GM19438 (cell line): ENCODE data around the gene MAPK10.
A peak's percentile ranks its signal among the peaks of the same experiment; 100 is the strongest.
"Not testable (repeated sequence)": the region's sequence is repeated elsewhere in the genome, so short reads cannot be mapped to it uniquely, and the experiment has no call there.

Experiments
- ATAC-seq: cut with Tn5 transposase; IDR thresholded peaks from one replicate; pipeline ENCODE4 v1.9.1; 2021; ENCODE audit warnings: low read depth; ENCODE audit not compliant: unreplicated experiment

The MAPK10 gene

GRCh38 chr4:86050496-86050895 lies 309.4 kb downstream of the MAPK10 start:
- no peak for ATAC-seq

DNA sequence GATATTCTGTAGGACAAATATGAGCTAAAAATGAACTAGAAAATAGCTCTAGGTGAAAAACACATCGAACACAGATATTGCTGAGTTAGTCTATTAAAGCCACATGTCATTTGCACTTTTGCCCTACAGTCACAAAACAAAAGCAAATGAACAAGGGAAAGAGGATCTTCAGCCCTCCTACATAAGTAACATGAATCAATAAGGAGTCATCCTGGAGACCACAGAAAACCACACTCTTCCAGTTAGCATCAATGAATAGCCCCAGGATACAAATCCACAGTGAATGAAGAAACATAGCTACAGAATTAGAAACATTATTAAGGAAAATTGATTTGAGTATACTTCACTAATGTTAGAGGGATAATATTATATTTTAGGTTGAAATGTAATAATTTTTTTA lies 311.4 kb downstream of the MAPK10 start:
- no peak for ATAC-seq

GRCh38 chr4:86044593-86044985 lies 315.3 kb downstream of the MAPK10 start:
- ATAC-seq: no peak

GRCh38 chr4:86043755-86044592 lies 315.9 kb downstream of the MAPK10 start:
- peak; percentile 68 for ATAC-seq

- no peak for ATAC-seq
Measured at GRCh38 chr4:86038037-86038436, 321.8 kb downstream of the MAPK10 start.

DNA sequence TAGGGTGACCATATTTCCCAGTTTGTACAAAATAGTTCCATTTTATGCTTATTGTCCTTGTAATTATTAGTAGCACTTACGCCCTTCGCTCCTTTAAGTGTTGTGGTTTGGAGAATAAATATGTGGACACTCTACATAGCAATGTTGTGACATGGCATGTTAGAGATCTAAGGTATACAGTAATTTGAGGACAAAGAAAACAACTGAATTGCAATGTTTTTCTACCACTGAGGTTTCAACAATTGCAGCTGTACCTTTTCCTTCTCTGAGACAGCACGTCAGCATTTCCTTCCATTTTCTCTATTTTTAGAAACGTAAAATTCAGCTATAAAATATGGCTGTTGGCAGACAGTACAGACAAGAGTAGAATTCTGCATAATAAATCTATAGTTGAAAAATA lies 323.1 kb downstream of the MAPK10 start:
- ATAC-seq: no peak

DNA sequence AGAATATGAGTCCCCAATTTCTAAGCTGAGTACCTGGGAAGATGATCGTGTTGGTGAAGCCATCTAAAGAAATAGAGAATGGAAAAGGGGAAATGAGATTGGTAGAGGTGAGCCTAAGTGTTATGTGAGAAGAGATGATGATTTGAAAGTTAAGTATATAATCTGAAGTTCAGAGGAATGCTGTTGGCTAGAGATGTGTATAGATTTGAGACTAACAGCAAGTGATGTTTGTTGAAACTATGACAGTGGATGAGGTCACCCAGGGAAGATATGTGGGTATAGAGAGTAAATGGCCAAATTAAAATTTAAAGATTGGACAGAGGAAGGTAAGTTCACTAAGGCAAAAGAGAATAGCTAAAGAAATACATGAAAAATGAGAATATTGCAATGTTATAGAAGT lies 324.2 kb downstream of the MAPK10 start:
- no peak for ATAC-seq

DNA sequence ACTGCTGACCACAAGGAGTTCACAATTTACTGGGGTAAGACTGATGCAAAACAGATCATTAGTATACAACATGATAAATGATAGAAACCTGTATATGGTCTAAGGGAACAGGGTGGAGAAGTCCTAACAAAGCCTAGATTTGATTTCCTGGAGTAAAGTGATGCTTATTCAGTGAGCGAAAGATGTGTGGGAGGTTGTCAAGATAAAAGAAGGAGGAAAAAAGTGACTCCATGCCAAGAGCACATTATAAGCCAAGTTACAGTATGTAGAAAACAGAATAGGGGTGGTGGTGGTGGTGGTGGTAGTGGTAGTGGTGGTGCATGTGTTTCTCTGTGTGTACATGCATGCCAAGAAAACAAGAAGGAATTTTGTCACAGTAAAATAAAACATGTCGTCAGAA lies 325.2 kb downstream of the MAPK10 start:
- ATAC-seq: no peak

- no peak for ATAC-seq
Measured at GRCh38 chr4:86033171-86033570, 326.7 kb downstream of the MAPK10 start.

DNA sequence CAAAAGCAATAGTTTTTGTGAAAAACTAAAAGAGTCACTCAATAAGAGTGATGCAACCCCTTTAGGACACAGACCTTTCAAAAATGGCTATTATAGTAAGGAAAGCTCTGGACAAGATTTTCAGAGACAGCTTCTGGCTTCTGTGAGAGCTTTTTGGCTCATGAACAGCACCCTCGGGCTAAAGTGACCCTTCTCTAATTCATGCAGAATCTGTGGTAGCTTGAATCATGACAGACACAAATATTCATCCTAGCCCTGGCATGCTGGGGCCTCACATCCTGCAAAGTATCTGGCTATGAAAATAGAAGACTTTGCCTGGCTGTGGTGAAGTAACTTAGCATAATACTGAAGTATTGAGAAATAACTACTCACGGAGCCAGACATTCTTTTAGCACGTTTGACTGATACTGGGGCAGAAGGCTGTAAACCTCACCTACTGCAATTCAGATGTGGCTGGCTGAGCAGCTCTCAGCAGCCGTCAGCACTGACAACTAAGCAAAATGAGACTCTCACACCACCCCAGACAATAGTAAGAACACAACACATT lies 327.3 kb downstream of the MAPK10 start:
- no peak for ATAC-seq

GRCh38 chr4:86031927-86032326 lies 327.9 kb downstream of the MAPK10 start:
- ATAC-seq: no peak

- ATAC-seq: no peak
Measured at GRCh38 chr4:86026720-86027119, 333.1 kb downstream of the MAPK10 start.

DNA sequence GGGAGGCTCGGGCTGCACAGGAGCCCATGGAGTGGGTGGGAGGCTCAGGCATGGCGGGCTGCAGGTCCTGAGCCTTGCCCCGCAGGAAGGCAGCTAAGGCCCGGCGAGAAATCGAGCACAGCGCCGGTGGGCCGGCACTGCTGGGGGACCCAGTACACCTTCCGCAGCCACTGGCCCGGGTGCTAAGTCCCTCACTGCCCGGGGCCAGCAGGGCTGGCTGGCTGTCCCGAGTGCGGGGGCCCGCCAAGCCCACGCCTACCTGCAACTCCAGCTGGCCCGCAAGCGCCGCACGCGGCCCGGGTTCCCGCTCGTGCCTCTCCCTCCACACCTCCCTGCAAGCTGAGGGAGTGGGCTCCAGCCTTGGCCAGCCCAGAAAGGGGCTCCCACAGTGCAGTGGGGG lies 338.2 kb downstream of the MAPK10 start:
- ATAC-seq: not testable (repeated sequence)

DNA sequence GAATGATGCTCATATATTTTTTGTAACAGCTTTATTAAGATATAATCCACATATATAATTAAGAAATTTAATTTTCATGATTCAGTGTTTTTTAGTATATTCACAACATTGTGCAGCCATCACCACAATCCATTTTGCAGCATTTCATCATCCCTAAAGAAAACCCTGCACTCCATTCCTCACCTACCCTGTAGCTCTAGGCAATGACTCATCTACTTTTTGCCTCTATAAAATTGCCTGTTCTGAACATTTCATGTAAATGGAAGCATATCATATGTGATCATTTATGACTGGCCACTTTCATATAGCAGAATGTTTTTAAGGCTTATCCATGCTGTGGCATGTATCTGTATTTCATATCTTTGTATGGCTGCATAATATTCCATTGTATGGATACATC lies 339.9 kb downstream of the MAPK10 start:
- no peak for ATAC-seq

- no peak for ATAC-seq
Measured at GRCh38 chr4:86019362-86019761, 340.5 kb downstream of the MAPK10 start.

DNA sequence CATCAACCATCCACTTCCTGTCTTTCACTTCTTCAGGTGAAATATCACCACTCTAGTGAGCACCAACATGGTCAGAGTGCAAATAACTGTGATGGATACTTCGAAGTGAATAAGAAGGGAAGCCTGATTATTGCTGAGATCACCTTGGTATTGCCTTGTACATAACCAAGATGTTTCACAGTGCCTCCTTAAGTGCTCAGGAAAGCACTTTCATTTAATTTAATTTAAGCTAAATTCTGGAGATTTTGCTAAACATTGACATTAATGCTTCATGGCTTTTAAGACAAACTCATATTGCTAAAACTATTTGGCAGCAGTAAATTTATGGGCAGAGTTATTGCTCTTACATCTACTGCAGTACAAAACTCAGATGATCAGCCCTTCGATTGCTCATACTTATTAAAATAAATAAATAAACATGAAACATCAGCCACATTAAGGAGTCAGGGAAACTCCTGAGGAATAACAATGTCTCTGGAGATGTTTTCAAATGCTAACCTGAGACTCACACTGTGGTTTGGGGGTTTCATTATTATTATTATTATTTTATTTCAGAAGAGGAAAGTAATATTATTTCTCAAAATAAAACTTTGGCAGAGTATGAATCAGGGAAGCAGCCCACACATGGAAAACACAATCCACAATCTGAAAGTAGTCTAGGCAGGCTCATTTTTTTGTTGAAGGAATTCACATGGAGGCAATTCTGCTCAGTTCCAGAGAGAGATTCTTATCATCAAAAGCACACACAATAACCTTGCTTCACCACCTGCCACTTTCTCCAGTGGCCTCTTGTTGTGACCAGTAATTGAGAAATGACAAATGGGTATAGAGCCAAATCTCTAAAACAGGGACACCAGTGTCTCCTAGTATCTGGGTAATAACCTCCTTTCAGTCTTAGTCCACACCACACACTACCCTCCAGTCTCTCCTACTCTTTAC lies 344.2 kb downstream of the MAPK10 start:
- ATAC-seq: no peak

GRCh38 chr4:86014599-86014998 lies 345.3 kb downstream of the MAPK10 start:
- peak; percentile 88 for ATAC-seq

DNA sequence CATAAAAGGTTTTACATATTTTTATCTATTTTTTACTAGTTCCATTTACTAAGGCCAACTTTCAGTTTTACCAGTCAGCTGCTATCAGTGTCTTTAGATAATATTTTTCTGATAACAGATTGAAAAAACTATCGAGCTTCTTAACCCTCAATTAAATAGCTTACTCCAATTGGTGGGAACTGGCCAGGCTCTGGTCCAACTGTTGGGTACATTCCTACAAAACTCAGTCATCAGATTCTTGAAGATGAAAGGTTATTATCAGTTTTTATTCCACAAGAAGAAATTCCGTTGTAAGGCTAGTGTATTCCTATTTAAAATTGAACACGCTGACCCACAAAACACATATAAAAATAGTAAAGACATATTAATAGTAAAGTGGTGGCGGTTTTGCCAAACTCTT lies 346.2 kb downstream of the MAPK10 start:
- no peak for ATAC-seq

- no peak for ATAC-seq
Measured at GRCh38 chr4:86011117-86011516, 348.7 kb downstream of the MAPK10 start.

- no peak for ATAC-seq
Measured at GRCh38 chr4:86007042-86007441, 352.8 kb downstream of the MAPK10 start.

DNA sequence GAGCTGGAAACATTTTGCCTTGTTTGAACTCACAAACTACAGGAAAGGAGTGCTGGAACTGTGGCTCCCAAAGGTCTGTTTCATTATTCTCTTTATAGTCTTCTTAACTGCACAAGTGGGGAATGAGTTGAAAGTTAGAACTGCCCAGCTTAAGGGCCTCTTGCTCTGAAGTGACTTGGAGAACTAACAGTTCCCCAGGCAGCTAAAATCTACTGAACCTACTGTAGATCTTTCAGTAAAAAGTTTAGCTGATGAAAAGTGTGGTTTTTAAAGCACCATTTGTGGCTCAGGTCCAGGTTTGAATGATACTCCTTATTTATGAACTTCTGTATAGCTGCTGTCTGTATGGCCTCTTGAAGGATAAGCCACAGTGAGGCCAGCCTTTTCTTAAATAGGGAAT lies 353.8 kb downstream of the MAPK10 start:
- ATAC-seq: no peak
